ENCODE results near the gene KLHL4.

GRCh38 chrX:87517571-87518141 is at the start of gene KLHL4:
- TF ChIP-seq ZFX (IDR thresholded peaks at IDR 0.05) (no peak), CTCF (conservative IDR thresholded peaks at IDR 0.05) (no peak)
